ENCODE measurements around the gene MRPL46. TPM values are rescaled to one million over a fixed set of nuclear protein-coding genes. Genes with fewer than 3 reads are reported as not detected.

MRPL46 gene
- total RNA-seq, 1 donor from 2014 or later: 29.7 TPM

- no peak for DNase-seq (ENCODE audit: low spot score in 2 of 2)
- no peaks in the 10 kb centered on the region for H3K36me3 ChIP-seq
Measured at GRCh38 chr15:88430051-88430450, 37.1 kb downstream of the MRPL46 start.

GRCh38 chr15:88428805-88429605 is 38.2 kb downstream of the MRPL46 start:
- intact Hi-C loops (cut with DNase I): no loop called here
- no peak for TF ChIP-seq CTCF (IDR thresholded peaks at IDR 0.05)
- Histone ChIP-seq H3K27me3 (no peaks in the 10 kb centered on the region), H3K4me3 (no peak overlapping the region), H3K36me3 (no peaks in the 10 kb centered on the region), H3K4me1 (no peaks in the 10 kb centered on the region), H3K9me3 (no peaks in the 10 kb centered on the region), H3K27ac (no peak overlapping the region)
- no peak for DNase-seq (ENCODE audit: low spot score in 2 of 2)

More at GRCh38 chr15:88430051-88430450, 37.1 kb downstream of the MRPL46 start:
- H3K27me3 ChIP-seq: no peaks in the 10 kb centered on the region
- H3K27ac ChIP-seq: no peak overlapping the region
- H3K4me1 ChIP-seq: no peaks in the 10 kb centered on the region
- no peaks in the 10 kb centered on the region for H3K9me3 ChIP-seq
- intact Hi-C loops (cut with DNase I): no loop called here
- H3K4me3 ChIP-seq: no peak overlapping the region
- no peak for TF ChIP-seq CTCF (IDR thresholded peaks at IDR 0.05)

GRCh38 chr15:88428053-88428452 is 39.1 kb downstream of the MRPL46 start:
- no peak for DNase-seq (ENCODE audit: low spot score in 2 of 2)
- TF ChIP-seq CTCF (IDR thresholded peaks at IDR 0.05): no peak
- H3K4me3 ChIP-seq: no peak overlapping the region
- H3K27me3 ChIP-seq: no peaks in the 10 kb centered on the region
- no peaks in the 10 kb centered on the region for H3K36me3 ChIP-seq
- intact Hi-C loops (cut with DNase I): no loop called here
- H3K9me3 ChIP-seq: no peaks in the 10 kb centered on the region
- H3K27ac ChIP-seq: no peak overlapping the region
- no peaks in the 10 kb centered on the region for H3K4me1 ChIP-seq

- no peak for TF ChIP-seq CTCF (IDR thresholded peaks at IDR 0.05)
- H3K4me1 ChIP-seq: no peaks in the 10 kb centered on the region
- H3K36me3 ChIP-seq: no peaks in the 10 kb centered on the region
- intact Hi-C loops (cut with DNase I): no loop called here
- no peak overlapping the region for H3K4me3 ChIP-seq
- H3K27me3 ChIP-seq: no peaks in the 10 kb centered on the region
- H3K27ac ChIP-seq: no peak overlapping the region
- no peaks in the 10 kb centered on the region for H3K9me3 ChIP-seq
- DNase-seq (ENCODE audit: low spot score in 2 of 2): no peak
Measured at GRCh38 chr15:88426304-88426703, 40.9 kb downstream of the MRPL46 start.

- no peaks in the 10 kb centered on the region for H3K36me3 ChIP-seq
- DNase-seq (ENCODE audit: low spot score in 2 of 2): no peak
- no peaks in the 10 kb centered on the region for H3K9me3 ChIP-seq
- no peak overlapping the region for H3K4me3 ChIP-seq
- no peaks in the 10 kb centered on the region for H3K27me3 ChIP-seq
- intact Hi-C loops (cut with DNase I): no loop called here
- H3K27ac ChIP-seq: no peak overlapping the region
- TF ChIP-seq CTCF (IDR thresholded peaks at IDR 0.05): no peak
- H3K4me1 ChIP-seq: no peaks in the 10 kb centered on the region
Measured at GRCh38 chr15:88423331-88423730, 43.9 kb downstream of the MRPL46 start.
